Measurements from ENCODE around the gene VTA1. TPM values are rescaled to one million over a fixed set of nuclear protein-coding genes. Genes with fewer than 3 reads are reported as not detected.

The VTA1 gene
- total and polyA plus RNA-seq, 8 donors: 15.6 to 56.8 (median 25.8) TPM

DNA sequence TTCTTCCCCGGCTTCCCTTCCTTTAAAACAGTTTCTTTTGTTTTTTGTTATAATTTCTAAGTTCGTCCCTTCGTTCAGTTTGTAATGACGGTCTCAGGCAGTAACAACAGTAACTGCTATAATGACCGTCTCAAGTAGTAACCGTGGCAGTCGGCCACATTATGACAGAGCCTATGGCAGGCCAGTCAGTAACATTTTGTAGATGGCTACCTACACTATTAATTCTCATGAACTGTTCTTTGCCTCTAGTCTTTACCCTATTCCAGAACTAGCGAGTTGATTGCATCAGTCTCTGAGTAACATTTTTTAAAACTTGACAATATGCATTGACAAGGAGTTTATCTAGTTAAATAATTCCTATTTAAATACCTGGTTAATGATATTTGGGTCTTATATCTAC, 111.7 kb downstream of the VTA1 start:
- intact Hi-C loops (cut with DNase I; ENCODE audit: low total_unique reads): no loop called here
- WGBS, 5 donors: 91 to 97% (median 95%) methylated on average over 8 of the region's 8 CpGs
- TF ChIP-seq POLR2A (IDR thresholded peaks at IDR 0.05) (no peak), POLR2AphosphoS5 (IDR thresholded peaks at IDR 0.05) (no peak), EP300 (IDR thresholded peaks at IDR 0.05) (no peak)
- TF ChIP-seq, protein P1, sequence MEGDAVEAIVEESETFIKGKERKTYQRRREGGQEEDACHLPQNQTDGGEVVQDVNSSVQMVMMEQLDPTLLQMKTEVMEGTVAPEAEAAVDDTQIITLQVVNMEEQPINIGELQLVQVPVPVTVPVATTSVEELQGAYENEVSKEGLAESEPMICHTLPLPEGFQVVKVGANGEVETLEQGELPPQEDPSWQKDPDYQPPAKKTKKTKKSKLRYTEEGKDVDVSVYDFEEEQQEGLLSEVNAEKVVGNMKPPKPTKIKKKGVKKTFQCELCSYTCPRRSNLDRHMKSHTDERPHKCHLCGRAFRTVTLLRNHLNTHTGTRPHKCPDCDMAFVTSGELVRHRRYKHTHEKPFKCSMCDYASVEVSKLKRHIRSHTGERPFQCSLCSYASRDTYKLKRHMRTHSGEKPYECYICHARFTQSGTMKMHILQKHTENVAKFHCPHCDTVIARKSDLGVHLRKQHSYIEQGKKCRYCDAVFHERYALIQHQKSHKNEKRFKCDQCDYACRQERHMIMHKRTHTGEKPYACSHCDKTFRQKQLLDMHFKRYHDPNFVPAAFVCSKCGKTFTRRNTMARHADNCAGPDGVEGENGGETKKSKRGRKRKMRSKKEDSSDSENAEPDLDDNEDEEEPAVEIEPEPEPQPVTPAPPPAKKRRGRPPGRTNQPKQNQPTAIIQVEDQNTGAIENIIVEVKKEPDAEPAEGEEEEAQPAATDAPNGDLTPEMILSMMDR (IDR thresholded peaks at IDR 0.05): no peak
- no peak overlapping the region for H3K4me3 ChIP-seq
- no peaks in the 10 kb centered on the region for H3K9me3 ChIP-seq
- no peaks in the 10 kb centered on the region for H3K27me3 ChIP-seq
- H3K4me1 ChIP-seq: no peaks in the 10 kb centered on the region
- DNase-seq: no peak
- H3K27ac ChIP-seq: no peak overlapping the region
- no peaks in the 10 kb centered on the region for H3K36me3 ChIP-seq

DNA sequence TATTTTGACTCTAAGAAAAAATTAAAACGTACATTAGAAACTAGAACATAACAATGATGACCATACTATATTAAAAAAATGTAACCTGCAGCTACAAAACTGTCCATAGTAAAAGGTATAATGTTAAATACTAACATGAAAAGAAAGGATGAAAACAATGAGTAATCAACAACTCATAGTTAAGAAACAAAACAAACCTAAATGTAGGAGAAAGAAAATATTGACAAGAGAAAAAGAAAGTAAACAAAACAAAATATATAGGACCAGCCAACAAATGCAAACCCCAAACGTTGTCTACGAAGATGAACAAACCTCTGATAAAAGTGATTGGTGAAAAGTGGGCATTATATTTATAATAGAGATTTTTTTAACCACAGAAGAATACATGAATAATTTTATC, 113.7 kb downstream of the VTA1 start:
- H3K27ac ChIP-seq: no peak overlapping the region
- no peaks in the 10 kb centered on the region for H3K36me3 ChIP-seq
- no peak for DNase-seq
- H3K27me3 ChIP-seq: no peaks in the 10 kb centered on the region
- no peaks in the 10 kb centered on the region for H3K4me1 ChIP-seq
- intact Hi-C loops (cut with DNase I; ENCODE audit: low total_unique reads): no loop called here
- no peaks in the 10 kb centered on the region for H3K9me3 ChIP-seq
- no peak for TF ChIP-seq POLR2AphosphoS5 (IDR thresholded peaks at IDR 0.05)
- TF ChIP-seq EP300 (IDR thresholded peaks at IDR 0.05): no peak
- no peak for TF ChIP-seq POLR2A (IDR thresholded peaks at IDR 0.05)
- TF ChIP-seq, protein P1 (IDR thresholded peaks at IDR 0.05): no peak
- no peak overlapping the region for H3K4me3 ChIP-seq
- 75 to 82% (median 80%) methylated on average over 3 of the region's 3 CpGs for WGBS, 5 donors

DNA sequence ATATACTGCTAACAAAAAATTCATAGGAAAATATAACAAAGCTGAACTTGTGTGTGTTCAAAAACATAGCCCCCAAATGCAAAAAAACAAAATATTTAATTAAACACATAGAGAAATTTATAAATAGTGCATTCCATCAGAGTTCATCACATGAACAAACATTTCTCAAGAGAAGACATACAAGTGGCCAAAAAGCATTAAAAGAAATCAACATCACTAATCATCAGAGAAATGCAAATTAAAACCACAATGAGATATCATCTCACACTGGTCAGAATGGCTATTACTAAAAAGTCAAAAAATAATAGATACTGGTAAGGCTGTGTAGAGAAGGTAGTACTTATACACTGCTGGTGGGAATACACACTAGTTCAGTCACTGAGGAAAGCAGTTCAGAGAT, 115.2 kb downstream of the VTA1 start:
- intact Hi-C loops (cut with DNase I; ENCODE audit: low total_unique reads): no loop called here
- no peaks in the 10 kb centered on the region for H3K36me3 ChIP-seq
- no peak for DNase-seq
- H3K4me1 ChIP-seq: no peaks in the 10 kb centered on the region
- no peak overlapping the region for H3K27ac ChIP-seq
- H3K9me3 ChIP-seq: no peaks in the 10 kb centered on the region
- no peak overlapping the region for H3K4me3 ChIP-seq
- no peak for TF ChIP-seq POLR2A (IDR thresholded peaks at IDR 0.05)
- H3K27me3 ChIP-seq: no peaks in the 10 kb centered on the region

DNA sequence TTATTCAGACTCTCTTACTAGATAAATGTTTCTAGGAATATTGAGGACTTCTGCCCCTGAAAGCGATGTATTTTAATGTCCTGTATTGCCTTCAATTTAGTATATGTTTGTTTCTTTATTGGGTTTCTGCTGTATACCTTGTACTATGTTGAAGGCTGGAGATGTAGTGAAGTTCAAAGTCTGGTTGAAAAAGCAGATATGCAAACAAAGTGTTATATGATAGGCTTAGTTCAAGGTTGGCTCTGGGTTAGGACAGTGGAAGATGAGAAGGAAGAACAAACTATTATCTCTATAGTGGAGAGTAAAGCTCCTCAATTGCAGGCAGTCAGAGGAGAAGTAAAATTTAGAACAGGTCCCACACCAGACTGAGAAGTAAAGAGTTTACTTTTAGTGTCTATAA, 118.4 kb downstream of the VTA1 start:
- Histone ChIP-seq H3K4me1 (no peaks in the 10 kb centered on the region), H3K27me3 (no peaks in the 10 kb centered on the region), H3K36me3 (no peaks in the 10 kb centered on the region), H3K27ac (no peak overlapping the region), H3K4me3 (no peak overlapping the region), H3K9me3 (no peaks in the 10 kb centered on the region)
- TF ChIP-seq POLR2A (IDR thresholded peaks at IDR 0.05): no peak
- no peak for TF ChIP-seq POLR2AphosphoS5 (IDR thresholded peaks at IDR 0.05)
- no peak for TF ChIP-seq EP300 (IDR thresholded peaks at IDR 0.05)
- TF ChIP-seq, protein P1 (IDR thresholded peaks at IDR 0.05): no peak
- intact Hi-C loops (cut with DNase I; ENCODE audit: low total_unique reads): no loop called here
- 75 to 99% (median 94%) methylated on average over 1 of the region's 1 CpG for WGBS, 5 donors
- no peak for DNase-seq

DNA sequence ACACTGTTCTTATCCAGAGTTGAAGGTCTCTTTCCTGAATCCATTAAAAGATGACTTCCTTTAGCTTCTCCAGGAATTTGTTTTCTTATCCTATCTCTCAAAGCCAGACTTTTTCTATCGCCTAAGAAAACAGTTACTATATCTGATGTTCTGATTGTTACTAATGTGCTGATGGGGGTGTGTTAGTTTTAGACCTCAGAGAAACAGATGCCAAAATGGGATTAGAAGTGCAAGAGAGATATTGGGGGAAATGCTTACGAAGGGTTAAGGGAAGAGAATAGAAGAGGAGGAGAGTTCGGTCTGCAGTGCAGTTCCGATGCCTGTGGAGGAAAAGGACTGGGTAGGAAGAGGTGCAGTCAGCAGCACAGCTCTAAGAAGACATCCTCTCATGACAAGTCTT, 119.0 kb downstream of the VTA1 start:
- WGBS, 5 donors: 73 to 85% (median 79%) methylated on average over 4 of the region's 4 CpGs
- intact Hi-C loops (cut with DNase I; ENCODE audit: low total_unique reads): no loop called here

More for the DNA sequence above, 119.0 kb downstream of the VTA1 start:
- no peaks in the 10 kb centered on the region for H3K27me3 ChIP-seq
- no peak overlapping the region for H3K27ac ChIP-seq
- H3K4me3 ChIP-seq: no peak overlapping the region
- DNase-seq: no peak
- H3K36me3 ChIP-seq: no peaks in the 10 kb centered on the region
- TF ChIP-seq, protein P1 (IDR thresholded peaks at IDR 0.05): no peak
- no peak for TF ChIP-seq POLR2A (IDR thresholded peaks at IDR 0.05)
- TF ChIP-seq POLR2AphosphoS5 (IDR thresholded peaks at IDR 0.05): no peak
- no peak for TF ChIP-seq EP300 (IDR thresholded peaks at IDR 0.05)
- H3K4me1 ChIP-seq: no peaks in the 10 kb centered on the region
- H3K9me3 ChIP-seq: no peaks in the 10 kb centered on the region

Measured in stomach (tissue), 9 donors.